ENCODE results near the gene GLMN.
"Not testable (repeated sequence)": the region's sequence is repeated elsewhere in the genome, so short reads cannot be mapped to it uniquely, and the experiment has no call there.

GLMN gene

GRCh38 chr1:92299477-92300150 is 827 bp upstream of the GLMN start:
- DNase-seq (ENCODE audit: low read depth) = no peak

DNA sequence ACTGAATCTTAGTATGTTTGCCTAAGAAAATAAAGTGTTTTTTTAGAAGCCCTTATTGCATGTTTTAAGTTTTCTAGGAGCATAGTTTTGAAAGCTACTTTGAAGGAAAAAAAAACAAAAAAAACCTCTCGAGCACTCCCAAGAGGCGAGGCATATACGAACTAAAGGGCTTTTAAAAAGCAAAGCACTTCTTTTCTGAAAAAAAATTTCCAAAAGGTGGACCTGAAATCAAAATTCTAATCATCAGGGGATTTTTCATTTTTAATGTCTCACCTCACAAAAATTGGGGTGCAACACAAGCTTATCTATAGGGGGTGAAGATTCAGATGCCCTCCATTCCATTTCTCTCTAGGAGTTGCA is 594 bp downstream of the GLMN start:
- no peak for DNase-seq (ENCODE audit: low read depth)

DNA sequence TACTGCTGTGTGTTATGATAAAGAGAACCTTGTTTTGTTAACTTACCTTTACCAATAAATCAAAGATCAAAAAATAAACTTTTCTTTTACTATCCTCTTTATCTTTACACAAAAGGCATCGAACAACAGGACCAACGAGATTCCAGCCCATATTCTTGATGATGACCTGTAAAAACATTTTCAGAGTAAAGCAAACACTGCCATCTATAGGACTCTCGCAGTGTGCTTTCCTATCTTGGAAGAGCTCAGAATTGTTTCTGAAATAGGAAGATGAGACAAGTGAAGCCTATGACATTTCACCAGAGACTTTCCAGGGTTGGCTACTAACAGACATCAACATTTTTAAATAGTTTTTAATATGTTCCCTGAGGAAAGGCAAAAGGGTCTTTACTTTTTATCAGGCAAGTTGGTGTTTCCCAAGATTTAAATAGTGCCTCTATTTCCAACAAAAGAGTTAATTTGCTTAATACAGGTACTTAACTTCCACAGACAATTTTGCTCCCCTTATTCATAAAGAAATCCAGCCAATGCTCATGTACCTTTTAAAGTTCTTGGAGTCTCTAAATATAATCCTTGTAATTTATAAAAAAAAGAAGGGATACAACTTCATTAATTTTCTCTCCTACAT is 7.3 kb downstream of the GLMN start:
- DNase-seq (ENCODE audit: low read depth) = no peak

- DNase-seq (ENCODE audit: low read depth) = not testable (repeated sequence)
Observed at GRCh38 chr1:92281411-92281810, 17.4 kb downstream of the GLMN start.

- not testable (repeated sequence) for DNase-seq (ENCODE audit: low read depth)
Observed at GRCh38 chr1:92279781-92280180, 19.0 kb downstream of the GLMN start.

GRCh38 chr1:92277105-92277723 is 21.6 kb downstream of the GLMN start:
- DNase-seq (ENCODE audit: low read depth) = no peak

GRCh38 chr1:92276082-92276481 is 22.7 kb downstream of the GLMN start:
- DNase-seq (ENCODE audit: low read depth) = no peak

DNA sequence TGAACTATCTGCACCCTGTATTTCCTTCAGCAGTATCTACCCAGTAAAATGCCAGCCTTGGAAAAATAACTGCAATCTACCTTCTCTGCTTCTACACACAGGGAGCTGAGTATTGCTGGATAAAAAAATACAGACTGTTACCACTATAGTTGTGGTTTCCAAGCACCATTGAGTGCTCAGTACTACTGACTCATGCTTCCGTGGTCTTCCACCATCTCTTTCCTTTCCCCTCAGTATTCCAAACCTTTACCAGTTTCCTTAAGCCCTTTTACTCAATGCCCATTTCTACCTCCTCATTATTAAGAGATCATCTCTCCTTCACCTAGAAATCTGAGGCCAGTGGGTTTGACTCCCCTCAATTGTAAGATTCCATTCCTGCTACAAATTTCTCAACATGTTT is 23.8 kb downstream of the GLMN start:
- no peak for DNase-seq (ENCODE audit: low read depth)

DNA sequence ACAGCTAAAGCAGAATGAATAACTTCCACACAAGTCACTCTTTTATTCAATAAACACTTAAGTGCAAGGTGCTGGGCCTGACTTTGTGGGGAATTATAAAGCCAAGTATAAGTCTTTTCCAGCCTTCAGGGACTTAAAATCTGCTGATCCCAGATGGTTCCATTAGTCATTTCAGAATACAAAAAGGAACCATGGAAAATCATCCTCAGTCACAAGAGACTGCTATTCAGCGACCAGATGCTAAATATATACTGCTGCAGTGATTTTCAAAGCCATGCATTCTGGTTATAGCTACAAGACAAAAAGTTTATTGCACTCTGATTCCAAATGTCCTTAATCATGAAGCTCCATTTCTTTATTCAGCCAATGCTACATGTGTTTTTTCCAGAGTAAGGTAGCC is 25.7 kb downstream of the GLMN start:
- DNase-seq (ENCODE audit: low read depth) = no peak

DNA sequence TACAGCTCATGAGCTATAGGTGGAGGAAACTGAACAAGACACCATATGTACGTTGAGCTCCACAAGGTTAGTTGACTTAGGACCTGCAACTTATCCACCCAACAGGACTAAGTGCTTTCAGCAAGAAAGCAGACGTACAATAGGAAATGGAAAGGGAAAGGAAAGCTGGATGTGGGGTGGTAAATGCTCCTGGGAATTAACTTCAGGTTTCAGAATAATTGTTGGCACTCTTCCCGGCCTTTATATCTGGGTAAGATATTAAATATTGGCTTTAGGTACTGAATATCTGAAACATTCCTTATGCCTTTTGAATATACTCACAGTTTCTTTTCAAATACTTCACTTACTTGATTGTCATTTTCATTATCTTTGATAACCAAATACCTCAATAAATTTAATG is 36.3 kb downstream of the GLMN start:
- DNase-seq (ENCODE audit: low read depth) = no peak

DNA sequence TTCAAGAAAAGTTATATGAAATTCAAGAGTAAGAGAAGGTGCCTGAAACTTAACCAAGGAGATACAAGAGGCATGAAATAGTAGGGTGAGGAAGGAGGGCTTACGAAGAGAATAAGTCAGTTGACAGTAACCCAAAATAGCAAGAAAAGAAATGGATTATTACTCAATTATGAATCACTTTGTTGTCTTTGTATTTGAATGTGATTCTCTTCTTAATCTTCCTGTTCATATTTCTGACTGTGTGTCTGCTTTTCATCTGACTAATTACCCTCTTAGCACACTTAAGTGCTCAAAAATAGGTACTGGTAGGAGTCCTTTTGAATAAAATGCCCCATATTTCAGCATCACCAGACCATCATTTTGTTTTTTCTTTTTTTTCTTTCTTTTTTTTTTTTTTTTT is 39.4 kb downstream of the GLMN start:
- DNase-seq (ENCODE audit: low read depth) = no peak

- DNase-seq (ENCODE audit: low read depth) = not testable (repeated sequence)
Observed at GRCh38 chr1:92254714-92255113, 44.1 kb downstream of the GLMN start.

DNA sequence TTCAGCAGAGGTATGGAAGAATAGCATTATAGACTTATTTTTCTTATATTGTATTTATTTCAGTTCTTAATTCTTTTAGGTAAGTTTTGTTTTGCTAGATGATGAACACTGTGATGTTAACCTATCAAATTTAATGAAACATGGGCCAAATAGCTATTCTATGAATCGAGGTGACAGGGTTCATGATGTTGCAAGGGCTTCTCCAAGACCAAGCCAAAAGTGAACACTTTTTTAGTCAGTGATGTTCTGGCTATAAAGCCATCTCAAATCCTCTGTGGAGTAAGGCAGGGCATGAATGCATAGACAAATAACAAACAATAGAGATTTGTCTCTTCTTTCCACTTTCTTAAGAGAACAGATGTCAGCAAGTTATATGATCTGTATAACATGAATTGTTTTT is 54.4 kb downstream of the GLMN start:
- no peak for DNase-seq (ENCODE audit: low read depth)

GRCh38 chr1:92240034-92240433 is 58.8 kb downstream of the GLMN start:
- no peak for DNase-seq (ENCODE audit: low read depth)

GRCh38 chr1:92230736-92231135 is 68.1 kb downstream of the GLMN start:
- DNase-seq (ENCODE audit: low read depth) = no peak

DNA sequence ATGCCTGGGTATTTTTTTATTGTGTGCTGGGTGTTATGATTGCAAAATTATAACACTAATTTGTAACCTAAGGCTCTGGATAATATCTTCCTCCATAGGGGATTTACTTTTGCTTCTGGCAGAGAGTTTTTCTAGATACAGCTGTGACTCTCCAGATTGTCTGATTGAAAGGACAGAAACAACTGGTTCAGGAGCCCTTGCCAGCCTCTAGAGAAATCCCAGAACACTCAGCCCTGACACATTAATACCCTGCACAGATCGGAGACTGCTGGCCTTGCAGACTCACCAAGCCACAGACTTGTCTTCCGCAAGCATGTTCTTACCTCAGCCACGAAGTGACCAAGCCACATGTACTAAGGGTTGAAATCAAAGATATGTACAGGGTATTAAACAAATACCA is 70.4 kb downstream of the GLMN start:
- DNase-seq (ENCODE audit: low read depth) = no peak

DNA sequence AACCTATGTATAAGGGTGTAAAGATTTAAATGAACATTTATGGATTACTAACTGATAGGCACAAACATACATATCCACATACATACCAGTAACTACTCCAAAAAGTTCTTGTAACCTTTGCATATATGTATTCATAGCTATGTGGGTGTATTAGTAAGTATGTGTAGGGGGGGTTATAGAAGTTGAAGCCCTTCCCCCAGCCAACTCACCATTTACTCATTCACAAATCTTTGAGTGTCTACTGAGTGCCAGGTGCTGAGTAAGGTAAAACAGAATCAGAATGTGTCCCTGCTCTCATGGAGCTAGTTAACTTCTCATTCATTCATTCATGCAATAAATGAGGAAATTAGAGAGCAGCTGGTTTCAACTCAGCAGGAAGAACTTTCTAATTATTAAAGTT is 79.8 kb downstream of the GLMN start:
- no peak for DNase-seq (ENCODE audit: low read depth)

- no peak for DNase-seq (ENCODE audit: low read depth)
Observed at GRCh38 chr1:92218559-92218958, 80.2 kb downstream of the GLMN start.

DNA sequence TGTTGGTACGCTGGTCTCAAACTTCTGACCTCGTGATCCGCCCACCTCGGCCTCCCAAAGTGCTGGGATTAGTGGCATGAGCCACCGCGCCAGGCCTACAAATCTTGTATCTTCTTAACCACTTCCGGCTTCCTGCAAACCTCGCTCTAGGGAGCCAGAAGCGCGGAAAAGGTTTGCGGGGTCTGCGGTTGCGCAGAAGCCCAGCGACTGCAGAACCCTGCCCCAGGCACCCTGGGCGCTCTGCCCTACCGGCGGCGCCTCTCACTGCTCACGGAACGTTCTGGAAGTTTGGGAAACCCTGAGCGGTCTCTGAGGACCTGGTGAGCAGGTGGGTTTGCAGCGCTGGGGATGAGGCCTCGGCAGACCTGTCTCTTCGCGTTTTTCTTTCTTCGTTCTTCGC is 81.1 kb downstream of the GLMN start, which contains the start of gene C1orf146:
Gene C1orf146 (plus strand): TSS at position 195 of the 400 bp plus-strand sequence. CDS start 13,506 bp downstream, outside the sequence.
- no peak for DNase-seq (ENCODE audit: low read depth)

GRCh38 chr1:92211166-92211565 is 87.6 kb downstream of the GLMN start:
- DNase-seq (ENCODE audit: low read depth) = no peak

- DNase-seq (ENCODE audit: low read depth) = no peak
Observed at GRCh38 chr1:92210701-92211100, 88.1 kb downstream of the GLMN start.

GRCh38 chr1:92203105-92203504 is 95.7 kb downstream of the GLMN start:
- DNase-seq (ENCODE audit: low read depth) = no peak

DNA sequence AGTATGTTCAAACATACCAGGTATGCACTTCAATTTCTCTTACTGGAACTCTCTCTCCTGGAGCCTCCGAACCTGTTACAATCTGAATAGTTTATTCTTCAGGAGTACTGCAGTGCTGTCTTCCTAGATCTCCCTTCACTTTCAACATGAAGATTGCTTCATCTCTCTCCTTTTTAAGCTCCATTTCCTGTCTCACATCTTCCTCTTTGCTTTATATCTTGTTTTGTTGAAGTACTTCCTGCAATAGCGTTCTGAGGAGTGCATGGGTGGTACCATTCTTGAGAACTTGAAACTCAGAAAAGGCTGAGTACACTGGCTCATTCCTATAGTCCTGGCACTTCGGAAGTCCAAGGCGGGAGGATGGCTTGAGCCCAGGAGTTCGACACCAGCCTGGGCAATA is 96.8 kb downstream of the GLMN start:
- no peak for DNase-seq (ENCODE audit: low read depth)
